Measurements from ENCODE around the gene TIMM13. TPM values are rescaled to one million over a fixed set of nuclear protein-coding genes. Genes with fewer than 3 reads are reported as not detected.
"Not testable (repeated sequence)": the region's sequence is repeated elsewhere in the genome, so short reads cannot be mapped to it uniquely, and the experiment has no call there.

TIMM13 gene
- total and polyA plus RNA-seq, 4 donors, result 27.8 to 41.9 (median 37.2) TPM

GRCh38 chr19:2469102-2469914 is 41.9 kb upstream of the TIMM13 start:
- WGBS, 2 donors, result 52 to 62% methylated on average over 23 of the region's 23 CpGs
- no peak for ATAC-seq (ENCODE audit: low FRiP score)
- no peak overlapping the region for H3K27ac ChIP-seq (ENCODE audit: low read depth in 1 of 2, low read length in 2 of 2)
- intact Hi-C loops (cut with DNase I), result no loop called here
- peak in 1 of 2 donors; percentile 46 for DNase-seq
- no peaks in the 10 kb centered on the region for H3K27me3 ChIP-seq (ENCODE audit: control insufficient read depth in 1 of 2, insufficient read depth in 2 of 2, low read length in 1 of 2)
- no peaks in the 10 kb centered on the region for H3K9me3 ChIP-seq (ENCODE audit: control insufficient read depth, low read length)
- no peaks in the 10 kb centered on the region for H3K36me3 ChIP-seq (ENCODE audit: control insufficient read depth in 1 of 2, insufficient read depth in 2 of 2, low read length in 1 of 2)
- no peaks in the 10 kb centered on the region for H3K4me1 ChIP-seq (ENCODE audit: control insufficient read depth in 1 of 2, insufficient read depth in 2 of 2, low read length in 2 of 2)
- H3K4me3 ChIP-seq (ENCODE audit: low read length in 2 of 2), result no peak overlapping the region

- ATAC-seq (ENCODE audit: low FRiP score) (no peak), DNase-seq (no peak)
- 79 to 83% methylated on average over 12 of the region's 12 CpGs for WGBS, 2 donors
- H3K27me3 ChIP-seq (ENCODE audit: control insufficient read depth in 1 of 2, insufficient read depth in 2 of 2, low read length in 1 of 2), result no peaks in the 10 kb centered on the region
- H3K4me3 ChIP-seq (ENCODE audit: low read length in 2 of 2), result no peak overlapping the region
- no peaks in the 10 kb centered on the region for H3K36me3 ChIP-seq (ENCODE audit: control insufficient read depth in 1 of 2, insufficient read depth in 2 of 2, low read length in 1 of 2)
- no peaks in the 10 kb centered on the region for H3K9me3 ChIP-seq (ENCODE audit: control insufficient read depth, low read length)
- intact Hi-C loops (cut with DNase I), result no loop called here
- H3K27ac ChIP-seq (ENCODE audit: low read depth in 1 of 2, low read length in 2 of 2), result no peak overlapping the region
- no peaks in the 10 kb centered on the region for H3K4me1 ChIP-seq (ENCODE audit: control insufficient read depth in 1 of 2, insufficient read depth in 2 of 2, low read length in 2 of 2)
Observed at GRCh38 chr19:2468596-2468995, 41.2 kb upstream of the TIMM13 start.

- no peak for ATAC-seq (ENCODE audit: low FRiP score)
- intact Hi-C loops (cut with DNase I), result no loop called here
- no peaks in the 10 kb centered on the region for H3K4me1 ChIP-seq (ENCODE audit: control insufficient read depth in 1 of 2, insufficient read depth in 2 of 2, low read length in 2 of 2)
Observed at GRCh38 chr19:2464389-2464788, 37.0 kb upstream of the TIMM13 start.

GRCh38 chr19:2463694-2464093 is 36.3 kb upstream of the TIMM13 start:
- H3K9me3 ChIP-seq (ENCODE audit: control insufficient read depth, low read length); H3K4me1 ChIP-seq (ENCODE audit: control insufficient read depth in 1 of 2, insufficient read depth in 2 of 2, low read length in 2 of 2); ATAC-seq (ENCODE audit: low FRiP score); H3K36me3 ChIP-seq (ENCODE audit: control insufficient read depth in 1 of 2, insufficient read depth in 2 of 2, low read length in 1 of 2); H3K4me3 ChIP-seq (ENCODE audit: low read length in 2 of 2); H3K27me3 ChIP-seq (ENCODE audit: control insufficient read depth in 1 of 2, insufficient read depth in 2 of 2, low read length in 1 of 2); DNase-seq; intact Hi-C loops (cut with DNase I); H3K27ac ChIP-seq (ENCODE audit: low read depth in 1 of 2, low read length in 2 of 2): not testable (repeated sequence)
- WGBS, 2 donors, result 98 to 99% methylated on average over 5 of the region's 5 CpGs

More at GRCh38 chr19:2464389-2464788, 37.0 kb upstream of the TIMM13 start:
- Histone ChIP-seq H3K36me3 (ENCODE audit: control insufficient read depth in 1 of 2, insufficient read depth in 2 of 2, low read length in 1 of 2) (no peaks in the 10 kb centered on the region), H3K27me3 (ENCODE audit: control insufficient read depth in 1 of 2, insufficient read depth in 2 of 2, low read length in 1 of 2) (no peaks in the 10 kb centered on the region), H3K4me3 (ENCODE audit: low read length in 2 of 2) (no peak overlapping the region), H3K9me3 (ENCODE audit: control insufficient read depth, low read length) (no peaks in the 10 kb centered on the region), H3K27ac (ENCODE audit: low read depth in 1 of 2, low read length in 2 of 2) (no peak overlapping the region)
- 59 to 61% methylated on average over 5 of the region's 5 CpGs for WGBS, 2 donors
- no peak for DNase-seq

GRCh38 chr19:2462635-2463421 is 35.4 kb upstream of the TIMM13 start:
- H3K4me3 ChIP-seq (ENCODE audit: low read length in 2 of 2), result no peak overlapping the region
- no peaks in the 10 kb centered on the region for H3K4me1 ChIP-seq (ENCODE audit: control insufficient read depth in 1 of 2, insufficient read depth in 2 of 2, low read length in 2 of 2)
- no peaks in the 10 kb centered on the region for H3K36me3 ChIP-seq (ENCODE audit: control insufficient read depth in 1 of 2, insufficient read depth in 2 of 2, low read length in 1 of 2)
- intact Hi-C loops (cut with DNase I), result no loop called here
- ATAC-seq (ENCODE audit: low FRiP score) (peak; percentile 92), DNase-seq (peak; percentile 91 to 94)
- H3K27me3 ChIP-seq (ENCODE audit: control insufficient read depth in 1 of 2, insufficient read depth in 2 of 2, low read length in 1 of 2), result no peaks in the 10 kb centered on the region
- WGBS, 2 donors, result 5 to 7% methylated on average over 45 to 46 of the region's 46 CpGs
- no peaks in the 10 kb centered on the region for H3K9me3 ChIP-seq (ENCODE audit: control insufficient read depth, low read length)
- peak overlapping the region in 1 of 2 donors; percentile 25 for H3K27ac ChIP-seq (ENCODE audit: low read depth in 1 of 2, low read length in 2 of 2)

- intact Hi-C loops (cut with DNase I), result no loop called here
- peak; percentile 68 for ATAC-seq (ENCODE audit: low FRiP score)
- WGBS, 2 donors, result 1 to 2% methylated on average over 60 to 62 of the region's 62 CpGs
- Histone ChIP-seq H3K36me3 (ENCODE audit: control insufficient read depth in 1 of 2, insufficient read depth in 2 of 2, low read length in 1 of 2) (no peaks in the 10 kb centered on the region), H3K27ac (ENCODE audit: low read depth in 1 of 2, low read length in 2 of 2) (no peak overlapping the region), H3K9me3 (ENCODE audit: control insufficient read depth, low read length) (no peaks in the 10 kb centered on the region), H3K27me3 (ENCODE audit: control insufficient read depth in 1 of 2, insufficient read depth in 2 of 2, low read length in 1 of 2) (no peaks in the 10 kb centered on the region), H3K4me1 (ENCODE audit: control insufficient read depth in 1 of 2, insufficient read depth in 2 of 2, low read length in 2 of 2) (no peaks in the 10 kb centered on the region), H3K4me3 (ENCODE audit: low read length in 2 of 2) (peak overlapping the region; percentile 49 to 66)
- peak; percentile 72 to 87 for DNase-seq
Observed at GRCh38 chr19:2461751-2462634, 34.6 kb upstream of the TIMM13 start.

GRCh38 chr19:2460245-2460644 is 32.9 kb upstream of the TIMM13 start:
- DNase-seq (no peak), ATAC-seq (ENCODE audit: low FRiP score) (no peak)
- no peaks in the 10 kb centered on the region for H3K4me1 ChIP-seq (ENCODE audit: control insufficient read depth in 1 of 2, insufficient read depth in 2 of 2, low read length in 2 of 2)
- H3K4me3 ChIP-seq (ENCODE audit: low read length in 2 of 2), result no peak overlapping the region
- H3K27me3 ChIP-seq (ENCODE audit: control insufficient read depth in 1 of 2, insufficient read depth in 2 of 2, low read length in 1 of 2), result no peaks in the 10 kb centered on the region
- no peak overlapping the region for H3K27ac ChIP-seq (ENCODE audit: low read depth in 1 of 2, low read length in 2 of 2)
- H3K9me3 ChIP-seq (ENCODE audit: control insufficient read depth, low read length), result no peaks in the 10 kb centered on the region
- intact Hi-C loops (cut with DNase I), result no loop called here
- WGBS, 2 donors, result 95 to 97% methylated on average over 1 of the region's 1 CpG
- no peaks in the 10 kb centered on the region for H3K36me3 ChIP-seq (ENCODE audit: control insufficient read depth in 1 of 2, insufficient read depth in 2 of 2, low read length in 1 of 2)

GRCh38 chr19:2458776-2459175 is 31.4 kb upstream of the TIMM13 start:
- WGBS, 2 donors, result 86 to 90% methylated on average over 10 of the region's 10 CpGs
- DNase-seq, result peak in 1 of 2 donors; percentile 36
- H3K9me3 ChIP-seq (ENCODE audit: control insufficient read depth, low read length); ATAC-seq (ENCODE audit: low FRiP score); H3K4me1 ChIP-seq (ENCODE audit: control insufficient read depth in 1 of 2, insufficient read depth in 2 of 2, low read length in 2 of 2); H3K27me3 ChIP-seq (ENCODE audit: control insufficient read depth in 1 of 2, insufficient read depth in 2 of 2, low read length in 1 of 2); intact Hi-C loops (cut with DNase I); H3K36me3 ChIP-seq (ENCODE audit: control insufficient read depth in 1 of 2, insufficient read depth in 2 of 2, low read length in 1 of 2); H3K27ac ChIP-seq (ENCODE audit: low read depth in 1 of 2, low read length in 2 of 2); H3K4me3 ChIP-seq (ENCODE audit: low read length in 2 of 2): not testable (repeated sequence)
